Activated T-cell treated with anti-CD3 and anti-CD28 coated beads, Interleukin-2, amount 50 U/mL, for 4 hours (primary cell): ENCODE results near the gene DCAF4L1. TPM values are rescaled to one million over a fixed set of nuclear protein-coding genes. Genes with fewer than 3 reads are reported as not detected.

Experiments
- ATAC-seq, 2 donors: fragments of 200-7000 bp; cut with Tn5 transposase; one replicate each; pipeline ENCODE4 v1.10.0; 2021
- DNase-seq: peaks from one replicate; pipeline ENCODE4 v3.0.0-alpha.2; 2020
- H3K27me3 Mint-ChIP-seq: one replicate; pipeline ENCODE4 v1.8.0; 2021; ENCODE audit warnings: low read depth, mixed read lengths
- H3K36me3 Mint-ChIP-seq: one replicate; pipeline ENCODE4 v1.8.0; 2022; ENCODE audit warnings: mixed read lengths; ENCODE audit not compliant: insufficient read depth
- H3K4me1 Mint-ChIP-seq: one replicate; pipeline ENCODE4 v1.8.0; 2021; ENCODE audit warnings: low read depth, mixed read lengths
- H3K4me3 Mint-ChIP-seq: one replicate; pipeline ENCODE4 v1.8.0; 2021; ENCODE audit warnings: mild to moderate bottlenecking, moderate library complexity, mixed read lengths
- H3K9me3 Mint-ChIP-seq: one replicate; pipeline ENCODE4 v1.8.0; 2021; ENCODE audit warnings: mixed read lengths
- total RNA-seq, 3 donors: library from RNA; stranded (reverse); gene quantifications; one replicate each; pipeline ENCODE4 v1.2.1, GENCODE V29; 2021

DCAF4L1 gene
- total RNA-seq, 3 donors from 2014 or later = 0.27 to 0.42 (median 0.38) TPM

- no peak for DNase-seq
- ATAC-seq = no peak
- H3K4me3 Mint-ChIP-seq = no peak overlapping the region
- peaks cover 29% of the 10 kb centered on the region for H3K36me3 Mint-ChIP-seq
- no peaks in the 10 kb centered on the region for H3K9me3 Mint-ChIP-seq
- H3K4me1 Mint-ChIP-seq = peaks cover 30% of the 10 kb centered on the region
- no peaks in the 10 kb centered on the region for H3K27me3 Mint-ChIP-seq
Observed at GRCh38 chr4:41999321-41999720, 17.8 kb downstream of the DCAF4L1 start.

- DNase-seq = no peak
- no peaks in the 10 kb centered on the region for H3K27me3 Mint-ChIP-seq
- peaks cover 41% of the 10 kb centered on the region for H3K4me1 Mint-ChIP-seq
- H3K36me3 Mint-ChIP-seq = peaks cover 57% of the 10 kb centered on the region
- no peak for ATAC-seq
- no peaks in the 10 kb centered on the region for H3K9me3 Mint-ChIP-seq
- no peak overlapping the region for H3K4me3 Mint-ChIP-seq
Observed at GRCh38 chr4:42008011-42008786, 26.6 kb downstream of the DCAF4L1 start.

- Mint-ChIP-seq H3K4me1 (peaks cover 30% of the 10 kb centered on the region), H3K4me3 (no peak overlapping the region), H3K36me3 (peaks cover 39% of the 10 kb centered on the region), H3K9me3 (no peaks in the 10 kb centered on the region), H3K27me3 (no peaks in the 10 kb centered on the region)
- ATAC-seq = no peak
- no peak for DNase-seq
Observed at GRCh38 chr4:42015438-42015837, 33.9 kb downstream of the DCAF4L1 start.

- Mint-ChIP-seq H3K9me3 (no peaks in the 10 kb centered on the region), H3K36me3 (peaks cover 35% of the 10 kb centered on the region), H3K4me1 (peaks cover 22% of the 10 kb centered on the region), H3K4me3 (no peak overlapping the region), H3K27me3 (no peaks in the 10 kb centered on the region)
- no peak for ATAC-seq
- no peak for DNase-seq
Observed at GRCh38 chr4:42018451-42018850, 36.9 kb downstream of the DCAF4L1 start.

Other genes with a start within 250 kb of the DCAF4L1 start
- gene PHOX2B, start 233.0 kb upstream of the DCAF4L1 start, total RNA-seq = not detected
- gene TMEM33, start 46.3 kb upstream of the DCAF4L1 start, total RNA-seq = 100 to 1,000 TPM in 1 of 3 donors, 10 to 100 TPM in 2; 89.1 to 103 (median 99.4) TPM
- gene SLC30A9, start 8.8 kb downstream of the DCAF4L1 start, total RNA-seq = 10 to 100 TPM; 36.4 to 44.3 (median 37.6) TPM
- gene BEND4, start 170.9 kb downstream of the DCAF4L1 start, total RNA-seq = 1 to 10 TPM in 1 of 3 donors, under 1 TPM in 2; 0.28 to 1.3 (median 0.52) TPM